GM12864 (cell line): Measurements from ENCODE around the gene ATG13.

ENCODE experiments used
- DNase-seq: peaks from one replicate; pipeline ENCODE4 v3.0.0-alpha.2; 2011; ENCODE audit warnings: low read depth
- H3K4me3 ChIP-seq: 2 replicates; pipeline ENCODE4 v1.5.1; 2011; ENCODE audit warnings: mild to moderate bottlenecking, low read depth, low read length, control low read depth
- TF ChIP-seq, protein P1 (sequence below): IDR thresholded peaks from 2 replicates; pipeline ENCODE4 v1.5.1; 2011; ENCODE audit warnings: low read depth, mild to moderate bottlenecking, moderate library complexity, low read length, control low read depth, inconsistent platforms; ENCODE audit errors: missing control alignments

Gene ATG13

DNA sequence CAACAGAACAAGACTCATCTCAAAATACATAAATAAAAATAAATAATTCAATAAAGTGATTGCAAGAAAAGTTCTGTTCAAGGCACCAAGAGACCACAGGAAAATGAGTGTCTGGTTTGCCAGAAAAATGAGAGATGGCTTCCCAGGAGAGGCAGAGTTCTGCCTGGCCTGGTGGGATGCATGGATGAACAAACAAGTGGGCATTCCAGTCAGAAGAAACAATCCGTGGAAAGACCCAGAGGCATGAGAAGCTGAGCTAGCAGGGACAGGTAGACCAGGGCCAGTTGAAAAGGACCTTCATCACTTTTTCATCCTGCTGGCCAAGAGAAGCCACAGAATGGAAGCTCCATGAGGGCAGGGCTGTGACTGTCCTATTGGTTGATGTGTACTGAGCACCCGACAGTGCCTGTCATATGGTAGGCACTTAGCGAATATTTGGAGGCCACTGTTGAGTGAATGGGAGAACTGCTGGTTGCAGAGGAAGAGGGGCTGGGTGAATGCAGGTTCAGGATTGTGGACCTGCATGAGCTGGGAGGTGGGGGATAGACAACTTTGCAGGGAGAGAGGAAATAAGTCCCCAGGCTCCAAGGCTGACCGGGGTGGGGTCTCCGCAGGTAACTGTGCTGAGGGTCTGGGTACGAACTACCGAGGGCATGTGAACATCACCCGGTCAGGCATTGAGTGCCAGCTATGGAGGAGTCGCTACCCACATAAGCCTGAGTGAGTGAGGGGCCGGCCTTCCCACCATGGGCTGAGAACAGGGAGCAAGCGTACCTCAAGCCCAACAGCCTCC is 105.4 kb downstream of the ATG13 start:
- DNase-seq: no peak
- TF ChIP-seq, protein P1, sequence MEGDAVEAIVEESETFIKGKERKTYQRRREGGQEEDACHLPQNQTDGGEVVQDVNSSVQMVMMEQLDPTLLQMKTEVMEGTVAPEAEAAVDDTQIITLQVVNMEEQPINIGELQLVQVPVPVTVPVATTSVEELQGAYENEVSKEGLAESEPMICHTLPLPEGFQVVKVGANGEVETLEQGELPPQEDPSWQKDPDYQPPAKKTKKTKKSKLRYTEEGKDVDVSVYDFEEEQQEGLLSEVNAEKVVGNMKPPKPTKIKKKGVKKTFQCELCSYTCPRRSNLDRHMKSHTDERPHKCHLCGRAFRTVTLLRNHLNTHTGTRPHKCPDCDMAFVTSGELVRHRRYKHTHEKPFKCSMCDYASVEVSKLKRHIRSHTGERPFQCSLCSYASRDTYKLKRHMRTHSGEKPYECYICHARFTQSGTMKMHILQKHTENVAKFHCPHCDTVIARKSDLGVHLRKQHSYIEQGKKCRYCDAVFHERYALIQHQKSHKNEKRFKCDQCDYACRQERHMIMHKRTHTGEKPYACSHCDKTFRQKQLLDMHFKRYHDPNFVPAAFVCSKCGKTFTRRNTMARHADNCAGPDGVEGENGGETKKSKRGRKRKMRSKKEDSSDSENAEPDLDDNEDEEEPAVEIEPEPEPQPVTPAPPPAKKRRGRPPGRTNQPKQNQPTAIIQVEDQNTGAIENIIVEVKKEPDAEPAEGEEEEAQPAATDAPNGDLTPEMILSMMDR: no peak

DNA sequence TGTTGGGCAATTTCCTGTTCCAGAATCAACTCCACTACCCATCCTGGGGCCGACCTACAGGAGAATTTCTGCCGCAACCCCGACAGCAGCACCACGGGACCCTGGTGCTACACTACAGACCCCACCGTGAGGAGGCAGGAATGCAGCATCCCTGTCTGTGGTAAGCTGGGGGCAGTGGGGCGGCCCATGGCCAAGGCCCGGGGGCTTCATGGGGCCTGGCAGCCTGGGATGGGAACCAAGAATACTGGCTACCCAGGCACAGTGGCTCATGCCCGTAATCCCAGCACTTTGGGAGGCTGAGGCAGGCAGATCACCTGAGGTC is 106.0 kb downstream of the ATG13 start:
- TF ChIP-seq, protein P1: no peak
- DNase-seq: no peak
- H3K4me3 ChIP-seq: no peak overlapping the region

More for the DNA sequence above, 105.4 kb downstream of the ATG13 start:
- H3K4me3 ChIP-seq: no peak overlapping the region

DNA sequence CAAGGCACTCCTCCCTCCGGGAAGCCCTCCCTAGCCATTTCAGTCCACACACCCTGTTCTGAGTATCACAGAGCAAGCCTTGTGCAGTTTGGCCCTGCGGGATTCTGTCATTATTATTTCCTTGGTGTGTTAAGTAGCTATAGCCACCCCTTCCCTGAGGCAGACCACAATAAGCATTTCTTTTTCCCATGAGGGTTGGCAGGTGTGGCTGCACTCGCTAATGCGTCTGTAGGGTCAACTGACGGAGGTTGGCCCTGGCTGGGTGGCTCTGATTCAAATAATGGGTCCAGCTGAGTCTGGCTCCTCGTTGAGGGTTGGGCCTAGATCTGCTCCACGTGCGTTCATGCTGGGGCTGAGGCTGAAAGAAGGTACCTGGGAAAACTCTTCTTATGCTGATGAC is 106.7 kb downstream of the ATG13 start:
- TF ChIP-seq, protein P1: no peak
- no peak for DNase-seq

More for the DNA sequence above, 106.7 kb downstream of the ATG13 start:
- no peak overlapping the region for H3K4me3 ChIP-seq
